RWPE2 (cell line): ENCODE results near the gene WDHD1.
A peak's percentile ranks its signal among the peaks of the same experiment; 100 is the strongest.
"Not testable (repeated sequence)": the region's sequence is repeated elsewhere in the genome, so short reads cannot be mapped to it uniquely, and the experiment has no call there.

ENCODE experiments used
- ATAC-seq: fragments of 200-7000 bp; cut with Tn5 transposase; 3 replicates; pipeline ENCODE4 v1.9.1; 2021; ENCODE audit warnings: low read depth
- DNase-seq: peaks from one replicate; pipeline ENCODE4 v3.0.0-alpha.2; 2020; ENCODE audit warnings: low spot score
- H3K27ac ChIP-seq: fragments of 450-650 bp; 2 replicates; pipeline ENCODE4 v1.5.1; 2017; ENCODE audit warnings: mild to moderate bottlenecking; ENCODE audit not compliant: poor library complexity, severe bottlenecking
- H3K27me3 ChIP-seq: fragments of 250-450 bp; sonication (Bioruptor Pico); 2 replicates; pipeline ENCODE4 v1.5.1; 2021; ENCODE audit warnings: mild to moderate bottlenecking, moderate library complexity; ENCODE audit not compliant: insufficient read depth, poor library complexity, severe bottlenecking
- H3K36me3 ChIP-seq: fragments of 250-450 bp; sonication (Bioruptor Pico); 2 replicates; pipeline ENCODE4 v1.5.1; 2020; ENCODE audit warnings: low read depth, mild to moderate bottlenecking, moderate library complexity
- H3K4me1 ChIP-seq: fragments of 250-450 bp; sonication (Bioruptor Pico); 2 replicates; pipeline ENCODE4 v1.5.1; 2021; ENCODE audit warnings: mild to moderate bottlenecking, moderate library complexity; ENCODE audit not compliant: insufficient read depth, poor library complexity, severe bottlenecking
- H3K4me3 ChIP-seq: fragments of 250-450 bp; sonication (Bioruptor Pico); 2 replicates; pipeline ENCODE4 v1.5.1; 2021; ENCODE audit warnings: mild to moderate bottlenecking, moderate library complexity; ENCODE audit not compliant: severe bottlenecking
- H3K9me3 ChIP-seq: fragments of 250-450 bp; sonication (Bioruptor Pico); 2 replicates; pipeline ENCODE4 v1.5.1; 2021; ENCODE audit warnings: mild to moderate bottlenecking, moderate library complexity; ENCODE audit not compliant: severe bottlenecking
- TF ChIP-seq, protein P1 (sequence below): fragments of 450-650 bp; IDR thresholded peaks from one replicate; pipeline ENCODE4 v1.5.1; 2017; ENCODE audit warnings: mild to moderate bottlenecking, moderate library complexity; ENCODE audit not compliant: poor library complexity, severe bottlenecking

The WDHD1 gene

GRCh38 chr14:54927551-54927950 lies 99.3 kb downstream of the WDHD1 start:
- Histone ChIP-seq H3K27me3 (no peaks in the 10 kb centered on the region), H3K27ac (no peak overlapping the region), H3K4me1 (no peaks in the 10 kb centered on the region), H3K9me3 (no peaks in the 10 kb centered on the region), H3K36me3 (no peaks in the 10 kb centered on the region), H3K4me3 (no peak overlapping the region)
- DNase-seq, result no peak
- ATAC-seq, result no peak
- TF ChIP-seq, protein P1, sequence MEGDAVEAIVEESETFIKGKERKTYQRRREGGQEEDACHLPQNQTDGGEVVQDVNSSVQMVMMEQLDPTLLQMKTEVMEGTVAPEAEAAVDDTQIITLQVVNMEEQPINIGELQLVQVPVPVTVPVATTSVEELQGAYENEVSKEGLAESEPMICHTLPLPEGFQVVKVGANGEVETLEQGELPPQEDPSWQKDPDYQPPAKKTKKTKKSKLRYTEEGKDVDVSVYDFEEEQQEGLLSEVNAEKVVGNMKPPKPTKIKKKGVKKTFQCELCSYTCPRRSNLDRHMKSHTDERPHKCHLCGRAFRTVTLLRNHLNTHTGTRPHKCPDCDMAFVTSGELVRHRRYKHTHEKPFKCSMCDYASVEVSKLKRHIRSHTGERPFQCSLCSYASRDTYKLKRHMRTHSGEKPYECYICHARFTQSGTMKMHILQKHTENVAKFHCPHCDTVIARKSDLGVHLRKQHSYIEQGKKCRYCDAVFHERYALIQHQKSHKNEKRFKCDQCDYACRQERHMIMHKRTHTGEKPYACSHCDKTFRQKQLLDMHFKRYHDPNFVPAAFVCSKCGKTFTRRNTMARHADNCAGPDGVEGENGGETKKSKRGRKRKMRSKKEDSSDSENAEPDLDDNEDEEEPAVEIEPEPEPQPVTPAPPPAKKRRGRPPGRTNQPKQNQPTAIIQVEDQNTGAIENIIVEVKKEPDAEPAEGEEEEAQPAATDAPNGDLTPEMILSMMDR, result no peak

GRCh38 chr14:54926570-54926969 lies 100.3 kb downstream of the WDHD1 start:
- not testable (repeated sequence) for H3K9me3 ChIP-seq, H3K27me3 ChIP-seq, DNase-seq, H3K36me3 ChIP-seq, H3K4me3 ChIP-seq, H3K27ac ChIP-seq, H3K4me1 ChIP-seq
- 0 out of 3 replicates have a peak, but pooled peaks have one; percentile 31 for ATAC-seq

DNA sequence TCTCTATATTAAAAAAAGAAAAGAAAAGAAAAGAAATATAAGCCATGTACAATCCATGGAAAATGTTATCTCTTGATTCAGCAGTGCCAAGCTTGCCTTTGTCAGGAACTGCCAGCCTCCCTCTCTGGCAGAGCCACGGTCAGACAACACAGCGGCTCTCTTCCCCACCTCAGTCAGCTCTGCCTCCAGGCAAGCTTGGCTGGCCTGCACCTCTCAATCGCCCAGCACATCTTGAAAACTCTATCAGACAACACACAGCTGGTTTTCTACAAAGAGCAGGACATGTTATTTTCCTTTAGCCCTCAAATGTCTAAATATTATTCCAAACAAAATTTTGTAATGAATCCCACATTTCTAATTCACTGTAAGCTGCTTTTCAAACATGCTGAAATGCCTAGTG lies 104.3 kb downstream of the WDHD1 start:
- Histone ChIP-seq H3K9me3 (no peaks in the 10 kb centered on the region), H3K36me3 (no peaks in the 10 kb centered on the region), H3K27ac (no peak overlapping the region), H3K4me1 (no peaks in the 10 kb centered on the region), H3K27me3 (no peaks in the 10 kb centered on the region), H3K4me3 (no peak overlapping the region)
- TF ChIP-seq, protein P1, result no peak
- DNase-seq (no peak), ATAC-seq (0 out of 3 replicates have a peak, but pooled peaks have one; percentile 39)

DNA sequence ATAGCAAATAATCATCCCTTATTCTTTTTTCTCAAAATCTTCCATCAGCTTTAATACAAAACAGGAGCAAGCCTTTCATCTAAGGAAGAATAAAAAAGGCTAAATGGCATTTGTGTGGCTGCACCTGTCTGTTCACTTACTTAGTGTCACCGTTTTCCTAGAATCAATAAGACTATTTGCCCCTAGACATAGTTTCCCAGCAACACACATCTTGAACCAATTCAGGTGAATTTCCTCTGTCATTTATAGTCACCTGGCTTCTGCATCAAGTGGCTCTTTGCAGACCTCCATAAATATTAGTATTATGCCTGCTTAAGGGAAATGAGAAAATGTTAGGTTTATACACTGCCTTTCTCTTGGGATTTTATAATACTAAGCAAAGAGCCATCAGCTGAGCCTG lies 106.8 kb downstream of the WDHD1 start:
- TF ChIP-seq, protein P1, result no peak
- ATAC-seq (no peak), DNase-seq (no peak)
- H3K4me3 ChIP-seq, result no peak overlapping the region
- no peaks in the 10 kb centered on the region for H3K27me3 ChIP-seq
- no peaks in the 10 kb centered on the region for H3K4me1 ChIP-seq
- H3K27ac ChIP-seq, result no peak overlapping the region
- no peaks in the 10 kb centered on the region for H3K9me3 ChIP-seq
- H3K36me3 ChIP-seq, result no peaks in the 10 kb centered on the region

- ATAC-seq (no peak), DNase-seq (no peak)
- Histone ChIP-seq H3K27ac (no peak overlapping the region), H3K4me1 (no peaks in the 10 kb centered on the region), H3K9me3 (no peaks in the 10 kb centered on the region), H3K4me3 (no peak overlapping the region), H3K27me3 (no peaks in the 10 kb centered on the region), H3K36me3 (no peaks in the 10 kb centered on the region)
- TF ChIP-seq, protein P1, result no peak
These were observed 107.6 kb downstream of the WDHD1 start for GRCh38 chr14:54919330-54919729.

GRCh38 chr14:54918427-54918826 lies 108.5 kb downstream of the WDHD1 start:
- Histone ChIP-seq H3K9me3 (no peaks in the 10 kb centered on the region), H3K36me3 (no peaks in the 10 kb centered on the region), H3K27ac (no peak overlapping the region), H3K4me3 (no peak overlapping the region), H3K27me3 (no peaks in the 10 kb centered on the region), H3K4me1 (no peaks in the 10 kb centered on the region)
- DNase-seq (no peak), ATAC-seq (no peak)
- TF ChIP-seq, protein P1, result no peak
